GM12878 (cell line): ENCODE results near the gene PSAP. TPM values are rescaled to one million over a fixed set of nuclear protein-coding genes. Genes with fewer than 3 reads are reported as not detected.

Experiments
- ATAC-seq: fragments of 200-7000 bp; cut with Tn5 transposase; 3 replicates; pipeline ENCODE4 v1.9.1; 2020; ENCODE audit warnings: mild to moderate bottlenecking, moderate library complexity
- BruUV-seq: library from RNA; stranded (reverse); fragments of 400-500 nt; replicated peaks from 2 replicates; lab custom pipeline; 2021; lab: Mats Ljungman, UMichigan
- CTCF ChIA-PET: fragments of 300-600 bp; sonication (Branson Sonifier 250); formaldehyde crosslinking; extraction: SDS; loops from one replicate; lab custom pipeline; 2021; ENCODE audit warnings: inconsistent platforms; lab: Yijun Ruan, JAX
- POLR2A ChIA-PET: fragments of 350-600 bp; formaldehyde crosslinking; extraction: SDS; loops from one replicate; lab custom pipeline; 2021; ENCODE audit warnings: inconsistent platforms; lab: Charles Lee
- RAD21 ChIA-PET: fragments of 300-600 bp; sonication (Branson Sonifier 250); formaldehyde crosslinking; loops from one replicate; lab custom pipeline; 2023; ENCODE audit warnings: antibody characterized with exemption; ENCODE audit not compliant: unreplicated experiment; lab: Charles Lee
- SMC1A ChIA-PET: fragments of 300-600 bp; sonication (Branson Sonifier 250); formaldehyde crosslinking; loops from one replicate; lab custom pipeline; 2023; ENCODE audit not compliant: unreplicated experiment, uncharacterized antibody; lab: Charles Lee
- DNase-seq: peaks from one replicate; pipeline ENCODE4 v3.0.0-alpha.2; 2011; ENCODE audit warnings: low read depth, low spot score
- FAIRE-seq: peaks from 3 replicates; lab custom pipeline; 2011; peaks lifted over from hg19 to GRCh38; lab: Jason Lieb, UNC
- H2AFZ ChIP-seq: 2 replicates; pipeline ENCODE4 v1.6.0; 2011; ENCODE audit warnings: low read depth, low read length, control low read depth; ENCODE audit not compliant: control insufficient read depth
- H3K27ac ChIP-seq: 2 replicates; pipeline ENCODE4 v1.5.1; 2011; ENCODE audit warnings: control low read depth; ENCODE audit not compliant: control insufficient read depth, insufficient read depth
- H3K27me3 ChIP-seq, 2 experiments: replicated peaks in 1 of 2; 2 replicates each; pipeline versions ENCODE4 v1.6.0 to v1.6.1; 2011; ENCODE audit warnings: low read length in 1 of 2; ENCODE audit not compliant: control insufficient read depth in 2 of 2, insufficient read depth in 2 of 2
- H3K36me3 ChIP-seq, 2 experiments: 2 replicates each; pipeline ENCODE4 v1.5.1; 2011; ENCODE audit warnings: low read length in 1 of 2; ENCODE audit not compliant: control insufficient read depth in 2 of 2, insufficient read depth in 2 of 2
- H3K4me1 ChIP-seq: 2 replicates; pipeline ENCODE4 v1.6.1; 2011; ENCODE audit warnings: mild to moderate bottlenecking, low read length, moderate library complexity, mixed read lengths; ENCODE audit not compliant: control insufficient read depth, insufficient read depth
- H3K4me2 ChIP-seq: 2 replicates; pipeline ENCODE4 v1.6.0; 2011; ENCODE audit warnings: control low read depth; ENCODE audit not compliant: control insufficient read depth, insufficient read depth
- H3K4me3 ChIP-seq: fragments of 200-600 bp; sonication (generic); 2 replicates; pipeline ENCODE4 v1.5.1; 2016
- H3K79me2 ChIP-seq: 2 replicates; pipeline ENCODE4 v1.6.0; 2011; ENCODE audit warnings: low read length; ENCODE audit not compliant: control insufficient read depth, insufficient read depth
- H3K9ac ChIP-seq: 2 replicates; pipeline ENCODE4 v1.8.0; 2011; ENCODE audit warnings: low read length, control low read depth, mixed read lengths; ENCODE audit not compliant: control insufficient read depth, insufficient read depth
- H3K9me3 ChIP-seq: replicated peaks from 3 replicates; pipeline ENCODE4 v1.5.1; 2011; ENCODE audit warnings: mild to moderate bottlenecking, low read length; ENCODE audit not compliant: control insufficient read depth, insufficient read depth
- H4K20me1 ChIP-seq: 2 replicates; pipeline ENCODE4 v1.6.0; 2011; ENCODE audit not compliant: control insufficient read depth, insufficient read depth
- BACH1 ChIP-seq: fragments of 450-650 bp; IDR thresholded peaks from 2 replicates; pipeline ENCODE4 v1.6.1; 2017; ENCODE audit warnings: mild to moderate bottlenecking, borderline replicate concordance
- BMI1 ChIP-seq: fragments of 450-650 bp; IDR thresholded peaks from 2 replicates; pipeline ENCODE4 v1.6.1; 2016; ENCODE audit warnings: mild to moderate bottlenecking, moderate library complexity, borderline replicate concordance
- CBFB ChIP-seq: IDR thresholded peaks from 2 replicates; pipeline ENCODE4 v1.6.1; 2016; ENCODE audit warnings: antibody characterized with exemption, low read depth
- IKZF1 ChIP-seq: fragments of 450-650 bp; conservative IDR thresholded peaks from 2 replicates; pipeline ENCODE4 v1.6.1; 2017; ENCODE audit warnings: antibody characterized with exemption, mild to moderate bottlenecking
- MEF2B ChIP-seq: fragments of 450-650 bp; IDR thresholded peaks from 2 replicates; pipeline ENCODE4 v1.6.1; 2018; ENCODE audit warnings: mild to moderate bottlenecking, moderate library complexity; ENCODE audit not compliant: partially characterized antibody, poor library complexity, severe bottlenecking
- MTA2 ChIP-seq: fragments of 450-650 bp; IDR thresholded peaks from 2 replicates; pipeline ENCODE4 v1.6.1; 2016; ENCODE audit warnings: low read depth, mild to moderate bottlenecking, moderate library complexity
- MYB ChIP-seq: fragments of 150-350 bp; IDR thresholded peaks from 2 replicates; pipeline ENCODE4 v1.6.1; 2014; ENCODE audit warnings: mild to moderate bottlenecking, low read depth, low read length, borderline replicate concordance
- NRF1 ChIP-seq: conservative IDR thresholded peaks from 2 replicates; pipeline ENCODE4 v1.6.1; 2011; ENCODE audit warnings: mild to moderate bottlenecking, low read depth, low read length, improper control_type of control experiment
- RAD21 ChIP-seq: IDR thresholded peaks from 2 replicates; pipeline ENCODE4 v1.6.1; 2011; ENCODE audit warnings: mild to moderate bottlenecking, low read depth, low read length, moderate library complexity; ENCODE audit not compliant: insufficient read depth
- ZSCAN29 ChIP-seq: fragments of 450-650 bp; IDR thresholded peaks from 2 replicates; pipeline ENCODE4 v1.6.1; 2017; ENCODE audit warnings: mild to moderate bottlenecking, moderate library complexity
- WGBS: methylation state at CpG from one replicate; pipeline ENCODE4 v1.1.6; 2016; ENCODE audit warnings: low lambda C conversion rate; ENCODE audit not compliant: insufficient replicate concordance, insufficient coverage; ENCODE audit errors: missing lambda C conversion rate; 5-methylcytosine and 5-hydroxymethylcytosine counted together
- in situ Hi-C: fragments of 300-500 bp; cut with MboI; formaldehyde crosslinking; loops from 9 replicates; pipeline ENCODE4 v1.14.3; 2018; ENCODE audit warnings: mixed read lengths
- intact Hi-C: fragments of 100-400 bp; cut with micrococcal nuclease; formaldehyde crosslinking; loops from one replicate; pipeline ENCODE4 v1.14.2; 2022; ENCODE audit not compliant: unreplicated experiment
- polyA plus RNA-seq, 11 experiments: library from polyadenylated mRNA; depleted of rRNA in 4 of 11; unstranded in 6 of 11; stranded (reverse) in 5 of 11; fragments of >200 nt; fragmentation: Nextera tagmentation in 4 of 11; fragmentation: Illumina TruSeq in 1 of 11; extraction: Ambion mirVana in 4 of 11; extraction: Trizol in 1 of 11; gene quantifications; 1 replicate in 1 of 11; 2 replicates in 10 of 11; pipeline versions ENCODE4 v1.2.1 to v1.2.3, GENCODE V29; 2011 to 2016; ENCODE audit warnings: inconsistent platforms in 2 of 11, missing spikeins in 2 of 11, low read depth in 1 of 11
- total RNA-seq, 4 experiments: library from RNA; depleted of rRNA in 3 of 4; stranded (reverse); fragments of >200 nt in 3 of 4; fragmentation: Illumina TruSeq in 1 of 4; extraction: Trizol in 1 of 4; gene quantifications; 2 replicates each; pipeline versions ENCODE4 v1.2.1 to v1.2.3, GENCODE V29; 2013 to 2021
- TF ChIP-seq, protein P1 (sequence below): IDR thresholded peaks from 2 replicates; pipeline ENCODE4 v1.6.1; 2011; ENCODE audit warnings: borderline replicate concordance, low read depth, mild to moderate bottlenecking, moderate library complexity, low read length; ENCODE audit not compliant: insufficient read depth, poor library complexity, severe bottlenecking
- TF ChIP-seq, protein P2 (sequence below), 3 experiments: IDR thresholded peaks in 2 of 3; conservative IDR thresholded peaks in 1 of 3; 2 replicates each; pipeline ENCODE4 v1.5.1; 2011; ENCODE audit warnings: low read depth in 3 of 3, low read length in 3 of 3, mild to moderate bottlenecking in 3 of 3, control low read depth in 2 of 3, moderate library complexity in 2 of 3, inconsistent platforms in 1 of 3, mixed read lengths in 1 of 3; ENCODE audit not compliant: control insufficient read depth in 2 of 3, insufficient read depth in 1 of 3; ENCODE audit errors: extremely low read depth in 1 of 3
- TF ChIP-seq, protein P3 (sequence below): fragments of 450-650 bp; IDR thresholded peaks from 2 replicates; pipeline ENCODE4 v1.6.1; 2016; ENCODE audit warnings: mild to moderate bottlenecking, moderate library complexity, borderline replicate concordance
- TF ChIP-seq, protein P4 (sequence below): IDR thresholded peaks from 2 replicates; pipeline ENCODE4 v1.6.1; 2012; ENCODE audit warnings: low read depth, low read length, improper control_type of control experiment

Gene PSAP
- total and polyA plus RNA-seq, 10 of the 15 experiments (the other 5 are each of a cell fraction or from before 2014, with no cell fraction given) = 178 to 336 (median 286) TPM

DNA sequence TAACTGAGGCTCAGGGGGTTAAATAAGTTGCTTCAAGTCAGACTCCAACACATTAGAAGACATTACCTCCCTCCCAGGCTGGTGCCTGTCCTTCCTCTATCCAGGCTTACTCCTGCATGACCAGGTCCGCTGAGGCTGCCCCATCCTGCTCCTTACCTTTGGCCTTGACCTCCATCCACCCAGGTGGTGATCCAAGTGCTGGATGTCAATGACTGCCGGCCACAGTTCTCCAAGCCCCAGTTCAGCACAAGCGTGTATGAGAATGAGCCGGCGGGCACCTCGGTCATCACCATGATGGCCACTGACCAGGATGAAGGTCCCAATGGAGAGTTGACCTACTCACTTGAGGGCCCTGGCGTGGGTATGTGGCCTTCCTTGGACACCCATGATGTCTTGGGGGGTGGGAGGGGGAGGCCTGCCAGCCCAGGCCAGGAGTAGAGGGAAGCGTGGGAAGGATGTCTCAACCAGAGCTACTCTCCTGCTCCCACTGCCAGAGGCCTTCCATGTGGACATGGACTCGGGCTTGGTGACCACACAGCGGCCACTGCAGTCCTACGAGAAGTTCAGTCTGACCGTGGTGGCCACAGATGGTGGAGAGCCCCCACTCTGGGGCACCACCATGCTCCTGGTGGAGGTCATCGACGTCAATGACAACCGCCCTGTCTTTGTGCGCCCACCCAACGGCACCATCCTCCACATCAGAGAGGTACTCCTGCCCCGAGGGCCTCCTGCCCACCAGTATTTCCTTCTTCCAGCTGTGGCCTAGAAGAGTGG is 48.1 kb downstream of the PSAP start:
- no TSS peak for BruUV-seq
- Histone ChIP-seq H3K36me3 (no peaks in the 10 kb centered on the region), H2AFZ (no peak overlapping the region), H3K9ac (no peak overlapping the region), H3K27ac (no peak overlapping the region), H3K4me3 (no peak overlapping the region), H3K4me1 (peaks cover 14% of the 10 kb centered on the region), H4K20me1 (no peaks in the 10 kb centered on the region), H3K4me2 (no peak overlapping the region), H3K27me3 (no peaks in the 10 kb centered on the region), H3K79me2 (no peaks in the 10 kb centered on the region), H3K9me3 (no peaks in the 10 kb centered on the region)
- ChIA-PET POLR2A (no interaction called here), RAD21 (no interaction called here), SMC1A (no interaction called here), CTCF (no interaction called here)
- 60% methylated on average over 18 of the region's 18 CpGs for WGBS
- no peak for DNase-seq
- intact Hi-C loops = no loop called here
- FAIRE-seq = no peak
- no peak for ATAC-seq
- in situ Hi-C loops = no loop called here
- TF ChIP-seq, protein P1, sequence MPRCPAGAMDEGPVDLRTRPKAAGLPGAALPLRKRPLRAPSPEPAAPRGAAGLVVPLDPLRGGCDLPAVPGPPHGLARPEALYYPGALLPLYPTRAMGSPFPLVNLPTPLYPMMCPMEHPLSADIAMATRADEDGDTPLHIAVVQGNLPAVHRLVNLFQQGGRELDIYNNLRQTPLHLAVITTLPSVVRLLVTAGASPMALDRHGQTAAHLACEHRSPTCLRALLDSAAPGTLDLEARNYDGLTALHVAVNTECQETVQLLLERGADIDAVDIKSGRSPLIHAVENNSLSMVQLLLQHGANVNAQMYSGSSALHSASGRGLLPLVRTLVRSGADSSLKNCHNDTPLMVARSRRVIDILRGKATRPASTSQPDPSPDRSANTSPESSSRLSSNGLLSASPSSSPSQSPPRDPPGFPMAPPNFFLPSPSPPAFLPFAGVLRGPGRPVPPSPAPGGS = no peak
- TF ChIP-seq, protein P2, sequence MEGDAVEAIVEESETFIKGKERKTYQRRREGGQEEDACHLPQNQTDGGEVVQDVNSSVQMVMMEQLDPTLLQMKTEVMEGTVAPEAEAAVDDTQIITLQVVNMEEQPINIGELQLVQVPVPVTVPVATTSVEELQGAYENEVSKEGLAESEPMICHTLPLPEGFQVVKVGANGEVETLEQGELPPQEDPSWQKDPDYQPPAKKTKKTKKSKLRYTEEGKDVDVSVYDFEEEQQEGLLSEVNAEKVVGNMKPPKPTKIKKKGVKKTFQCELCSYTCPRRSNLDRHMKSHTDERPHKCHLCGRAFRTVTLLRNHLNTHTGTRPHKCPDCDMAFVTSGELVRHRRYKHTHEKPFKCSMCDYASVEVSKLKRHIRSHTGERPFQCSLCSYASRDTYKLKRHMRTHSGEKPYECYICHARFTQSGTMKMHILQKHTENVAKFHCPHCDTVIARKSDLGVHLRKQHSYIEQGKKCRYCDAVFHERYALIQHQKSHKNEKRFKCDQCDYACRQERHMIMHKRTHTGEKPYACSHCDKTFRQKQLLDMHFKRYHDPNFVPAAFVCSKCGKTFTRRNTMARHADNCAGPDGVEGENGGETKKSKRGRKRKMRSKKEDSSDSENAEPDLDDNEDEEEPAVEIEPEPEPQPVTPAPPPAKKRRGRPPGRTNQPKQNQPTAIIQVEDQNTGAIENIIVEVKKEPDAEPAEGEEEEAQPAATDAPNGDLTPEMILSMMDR (IDR thresholded peaks at IDR 0.05 in 2 of 3, conservative IDR thresholded peaks at IDR 0.05 in 1 of 3; ENCODE audit: control insufficient read depth in 2 of 3, extremely low read depth in 1 of 3, insufficient read depth in 1 of 3, low read depth in 3 of 3, low read length in 3 of 3) = no peak
- TF ChIP-seq BMI1 (no peak), MEF2B (no peak), CBFB (no peak), BACH1 (no peak), MTA2 (no peak), ZSCAN29 (no peak), RAD21 (no peak), MYB (no peak), NRF1 (no peak), IKZF1 (no peak)
- TF ChIP-seq, protein P3, sequence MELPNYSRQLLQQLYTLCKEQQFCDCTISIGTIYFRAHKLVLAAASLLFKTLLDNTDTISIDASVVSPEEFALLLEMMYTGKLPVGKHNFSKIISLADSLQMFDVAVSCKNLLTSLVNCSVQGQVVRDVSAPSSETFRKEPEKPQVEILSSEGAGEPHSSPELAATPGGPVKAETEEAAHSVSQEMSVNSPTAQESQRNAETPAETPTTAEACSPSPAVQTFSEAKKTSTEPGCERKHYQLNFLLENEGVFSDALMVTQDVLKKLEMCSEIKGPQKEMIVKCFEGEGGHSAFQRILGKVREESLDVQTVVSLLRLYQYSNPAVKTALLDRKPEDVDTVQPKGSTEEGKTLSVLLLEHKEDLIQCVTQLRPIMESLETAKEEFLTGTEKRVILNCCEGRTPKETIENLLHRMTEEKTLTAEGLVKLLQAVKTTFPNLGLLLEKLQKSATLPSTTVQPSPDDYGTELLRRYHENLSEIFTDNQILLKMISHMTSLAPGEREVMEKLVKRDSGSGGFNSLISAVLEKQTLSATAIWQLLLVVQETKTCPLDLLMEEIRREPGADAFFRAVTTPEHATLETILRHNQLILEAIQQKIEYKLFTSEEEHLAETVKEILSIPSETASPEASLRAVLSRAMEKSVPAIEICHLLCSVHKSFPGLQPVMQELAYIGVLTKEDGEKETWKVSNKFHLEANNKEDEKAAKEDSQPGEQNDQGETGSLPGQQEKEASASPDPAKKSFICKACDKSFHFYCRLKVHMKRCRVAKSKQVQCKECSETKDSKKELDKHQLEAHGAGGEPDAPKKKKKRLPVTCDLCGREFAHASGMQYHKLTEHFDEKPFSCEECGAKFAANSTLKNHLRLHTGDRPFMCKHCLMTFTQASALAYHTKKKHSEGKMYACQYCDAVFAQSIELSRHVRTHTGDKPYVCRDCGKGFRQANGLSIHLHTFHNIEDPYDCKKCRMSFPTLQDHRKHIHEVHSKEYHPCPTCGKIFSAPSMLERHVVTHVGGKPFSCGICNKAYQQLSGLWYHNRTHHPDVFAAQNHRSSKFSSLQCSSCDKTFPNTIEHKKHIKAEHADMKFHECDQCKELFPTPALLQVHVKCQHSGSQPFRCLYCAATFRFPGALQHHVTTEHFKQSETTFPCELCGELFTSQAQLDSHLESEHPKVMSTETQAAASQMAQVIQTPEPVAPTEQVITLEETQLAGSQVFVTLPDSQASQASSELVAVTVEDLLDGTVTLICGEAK = no peak
- TF ChIP-seq, protein P4, sequence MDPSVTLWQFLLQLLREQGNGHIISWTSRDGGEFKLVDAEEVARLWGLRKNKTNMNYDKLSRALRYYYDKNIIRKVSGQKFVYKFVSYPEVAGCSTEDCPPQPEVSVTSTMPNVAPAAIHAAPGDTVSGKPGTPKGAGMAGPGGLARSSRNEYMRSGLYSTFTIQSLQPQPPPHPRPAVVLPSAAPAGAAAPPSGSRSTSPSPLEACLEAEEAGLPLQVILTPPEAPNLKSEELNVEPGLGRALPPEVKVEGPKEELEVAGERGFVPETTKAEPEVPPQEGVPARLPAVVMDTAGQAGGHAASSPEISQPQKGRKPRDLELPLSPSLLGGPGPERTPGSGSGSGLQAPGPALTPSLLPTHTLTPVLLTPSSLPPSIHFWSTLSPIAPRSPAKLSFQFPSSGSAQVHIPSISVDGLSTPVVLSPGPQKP = no peak
